ENCODE data around the gene PSD2. TPM values are rescaled to one million over a fixed set of nuclear protein-coding genes. Genes with fewer than 3 reads are reported as not detected.

The PSD2 gene
- total and polyA plus RNA-seq, 2 of the 13 experiments (the other 11 are each of a cell fraction or from before 2014, with no cell fraction given) = 0.07 TPM; not detected in 1

GRCh38 chr5:139882316-139882715 is 86.7 kb downstream of the PSD2 start:
- 4% methylated on average over 3 of the region's 3 CpGs for WGBS (ENCODE audit: low lambda C conversion rate)
- ChIA-PET POLR2A (no interaction called here), CTCF (ENCODE audit: low intra/inter-chr PET ratio, low total read pairs) (no interaction called here)
- in situ Hi-C loops (cut with HindIII; ENCODE audit: extremely low pct_ligation_motif_present, low pct_unique_long_range_greater_than_20kb) = no loop called here
- H4K20me1 ChIP-seq (ENCODE audit: insufficient read depth, low read length) = no peaks in the 10 kb centered on the region
- no TSS peak for BruUV-seq (replicated peaks)
- no peak overlapping the region for H3K4me3 ChIP-seq (replicated peaks in 1 of 3; ENCODE audit: insufficient read depth in 1 of 3, low read depth in 2 of 3, low read length in 3 of 3)
- DNase-seq (ENCODE audit: low spot score) = no peak
- no peak overlapping the region for H3K9ac ChIP-seq (ENCODE audit: insufficient read depth, low read depth, low read length)
- no peak overlapping the region for H3K27ac ChIP-seq (ENCODE audit: extremely low read length, insufficient read depth, low read length)
- no peak for FAIRE-seq
- intact Hi-C loops (cut with micrococcal nuclease; ENCODE audit: unreplicated experiment) = no loop called here
- H2AFZ ChIP-seq (ENCODE audit: low read length) = no peak overlapping the region
- H3K4me1 ChIP-seq (ENCODE audit: insufficient read depth, low read length) = no peaks in the 10 kb centered on the region
- peaks cover 4 to 69% of the 10 kb centered on the region in 2 experiments; a peak in 4 of 5 replicates for H3K27me3 ChIP-seq (ENCODE audit: control insufficient read depth in 1 of 2, insufficient read depth in 2 of 2, low read length in 2 of 2)
- no peaks in the 10 kb centered on the region for H3K79me2 ChIP-seq (ENCODE audit: insufficient read depth, low read length)
- ATAC-seq = no peak
- H3K36me3 ChIP-seq (replicated peaks in 1 of 2; ENCODE audit: control insufficient read depth in 1 of 2, insufficient read depth in 2 of 2, low read length in 2 of 2) = no peaks in the 10 kb centered on the region
- TF ChIP-seq CENPBD1 (CRISPR knock-in tag; IDR thresholded peaks at IDR 0.05; ENCODE audit: borderline replicate concordance, low read depth) (no peak), KAT8 (CRISPR knock-in tag; IDR thresholded peaks at IDR 0.05) (no peak), CBX2 (IDR thresholded peaks at IDR 0.05; ENCODE audit: low read depth, low read length) (no peak), CBX2 (CRISPR knock-in tag; IDR thresholded peaks at IDR 0.05; ENCODE audit: low read depth) (no peak), TIGD3 (CRISPR knock-in tag; IDR thresholded peaks at IDR 0.05; ENCODE audit: borderline replicate concordance) (no peak), SUZ12 (IDR thresholded peaks at IDR 0.05; ENCODE audit: low read depth, low read length) (no peak), CAMTA2 (CRISPR knock-in tag; IDR thresholded peaks at IDR 0.05; ENCODE audit: borderline replicate concordance) (no peak), KAT7 (CRISPR knock-in tag; IDR thresholded peaks at IDR 0.05; ENCODE audit: borderline replicate concordance) (no peak), FOXJ3 (CRISPR knock-in tag; IDR thresholded peaks at IDR 0.05; ENCODE audit: borderline replicate concordance) (no peak), GATA4 (IDR thresholded peaks at IDR 0.05; ENCODE audit: borderline replicate concordance, low read depth) (no peak), ERF (CRISPR knock-in tag; IDR thresholded peaks at IDR 0.05) (no peak), ZKSCAN8 (CRISPR knock-in tag; IDR thresholded peaks at IDR 0.05; ENCODE audit: borderline replicate concordance) (no peak), ZNF607 (CRISPR knock-in tag; IDR thresholded peaks at IDR 0.05; ENCODE audit: borderline replicate concordance) (no peak), HNF4G (IDR thresholded peaks at IDR 0.05; ENCODE audit: borderline replicate concordance, low read depth, low read length) (no peak), HNF4G (CRISPR knock-in tag; IDR thresholded peaks at IDR 0.05; ENCODE audit: borderline replicate concordance, low read depth) (no peak), POLR2A (IDR thresholded peaks at IDR 0.05; ENCODE audit: insufficient read depth in 1 of 2, low read depth in 2 of 2, low read length in 2 of 2) (no peak), ZBTB7B (CRISPR knock-in tag; IDR thresholded peaks at IDR 0.05) (no peak), ZNF652 (CRISPR knock-in tag; IDR thresholded peaks at IDR 0.05; ENCODE audit: borderline replicate concordance, low read depth) (no peak), TOE1 (CRISPR knock-in tag; IDR thresholded peaks at IDR 0.05) (no peak)
- TF ChIP-seq, protein P1, sequence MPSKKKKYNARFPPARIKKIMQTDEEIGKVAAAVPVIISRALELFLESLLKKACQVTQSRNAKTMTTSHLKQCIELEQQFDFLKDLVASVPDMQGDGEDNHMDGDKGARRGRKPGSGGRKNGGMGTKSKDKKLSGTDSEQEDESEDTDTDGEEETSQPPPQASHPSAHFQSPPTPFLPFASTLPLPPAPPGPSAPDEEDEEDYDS (CRISPR knock-in tag; IDR thresholded peaks at IDR 0.05) = no peak
- H3K9me3 ChIP-seq (ENCODE audit: low read length) = no peaks in the 10 kb centered on the region
- no peak overlapping the region for H3K4me2 ChIP-seq (ENCODE audit: low read depth, low read length)

All from HepG2 (cell line).